Esophagus muscularis mucosa (tissue), 4 donors: Measurements from ENCODE around the gene SP2. TPM values are rescaled to one million over a fixed set of nuclear protein-coding genes. Genes with fewer than 3 reads are reported as not detected.

Source experiments
- DNase-seq: peaks from one replicate; pipeline ENCODE4 v3.0.0-alpha.2; 2017; ENCODE audit errors: extremely low spot score
- H3K27ac ChIP-seq, 4 donors: fragments of 200-600 bp; sonication (generic); replicated peaks in 1 of 4; 1 replicate in 3 of 4; 2 replicates in 1 of 4; pipeline ENCODE4 v1.5.1; 2016 to 2019; ENCODE audit warnings: mild to moderate bottlenecking in 1 of 4
- H3K27me3 ChIP-seq, 4 donors: fragments of 200-600 bp; sonication (generic); one replicate each; pipeline versions ENCODE4 v1.5.1 to v1.6.0; 2016 to 2019
- H3K36me3 ChIP-seq, 4 donors: fragments of 200-600 bp; sonication (generic); one replicate each; pipeline ENCODE4 v1.5.1; 2016 to 2019
- H3K4me1 ChIP-seq, 4 donors: fragments of 200-600 bp; sonication (generic); one replicate each; pipeline ENCODE4 v1.5.1; 2016 to 2019
- H3K4me3 ChIP-seq, 4 donors: fragments of 200-600 bp; sonication (generic); 1 replicate in 2 of 4; 2 replicates in 2 of 4; pipeline ENCODE4 v1.5.1; 2016 to 2019; ENCODE audit warnings: mild to moderate bottlenecking in 4 of 4, moderate library complexity in 1 of 4
- H3K9me3 ChIP-seq, 4 donors: fragments of 200-600 bp; sonication (generic); 1 replicate in 3 of 4; 2 replicates in 1 of 4; pipeline ENCODE4 v1.5.1; 2016 to 2019
- EP300 ChIP-seq: sonication (generic); formaldehyde crosslinking; IDR thresholded peaks from one replicate; pipeline ENCODE4 v1.6.1; 2017; ENCODE audit warnings: antibody characterized with exemption
- POLR2A ChIP-seq: fragments of 450-650 bp; IDR thresholded peaks from one replicate; pipeline ENCODE4 v1.6.1; 2017; ENCODE audit warnings: antibody characterized with exemption, moderate library complexity, mild to moderate bottlenecking, low read depth
- POLR2AphosphoS5 ChIP-seq, 2 donors: sonication (generic); formaldehyde crosslinking; IDR thresholded peaks; one replicate each; pipeline ENCODE4 v1.6.1; 2017; ENCODE audit warnings: antibody characterized with exemption in 2 of 2
- WGBS: methylation state at CpG from one replicate; pipeline ENCODE4 v1.1.5; 2018; 5-methylcytosine and 5-hydroxymethylcytosine counted together
- intact Hi-C: fragments of 100-400 bp; cut with DNase I; formaldehyde crosslinking; loops from one replicate; pipeline ENCODE4 v1.15.1; 2023
- total RNA-seq, 4 donors: library from RNA; depleted of rRNA; stranded (reverse); fragments of >200 nt; gene quantifications; one replicate each; pipeline versions ENCODE4 v1.1.0 to v1.2.1, GENCODE V29; 2016
- TF ChIP-seq, protein P1 (sequence below), 3 experiments: fragments of 200-600 bp in 2 of 3; fragments of 450-650 bp in 1 of 3; sonication (generic) in 2 of 3; IDR thresholded peaks; one replicate each; pipeline ENCODE4 v1.5.1; 2017 to 2019; ENCODE audit warnings: antibody characterized with exemption in 3 of 3, mild to moderate bottlenecking in 2 of 3, moderate library complexity in 1 of 3

The SP2 gene
- total RNA-seq, 4 donors from 2014 or later = 7.1 to 16.0 (median 9.4) TPM

DNA sequence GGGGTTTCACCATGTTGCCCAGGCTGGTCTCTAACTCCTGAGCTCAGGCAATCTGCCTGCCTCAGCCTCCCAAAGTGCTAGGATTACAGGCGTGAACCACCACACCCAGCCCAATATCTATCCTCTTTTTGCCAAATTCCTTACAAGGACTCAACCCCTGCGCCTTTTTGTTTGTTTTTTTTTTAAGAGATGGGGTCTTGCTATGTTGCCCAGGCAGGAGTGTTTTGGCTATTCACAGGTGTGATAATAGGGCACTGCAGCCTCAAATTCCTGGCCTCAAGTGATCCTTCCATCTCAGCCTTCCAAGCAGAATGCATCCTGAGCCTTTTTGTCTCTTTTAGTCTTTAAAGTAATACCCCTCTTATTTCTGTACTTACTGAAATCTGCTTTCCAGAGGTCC, 17.0 kb downstream of the SP2 start:
- TF ChIP-seq, protein P1, sequence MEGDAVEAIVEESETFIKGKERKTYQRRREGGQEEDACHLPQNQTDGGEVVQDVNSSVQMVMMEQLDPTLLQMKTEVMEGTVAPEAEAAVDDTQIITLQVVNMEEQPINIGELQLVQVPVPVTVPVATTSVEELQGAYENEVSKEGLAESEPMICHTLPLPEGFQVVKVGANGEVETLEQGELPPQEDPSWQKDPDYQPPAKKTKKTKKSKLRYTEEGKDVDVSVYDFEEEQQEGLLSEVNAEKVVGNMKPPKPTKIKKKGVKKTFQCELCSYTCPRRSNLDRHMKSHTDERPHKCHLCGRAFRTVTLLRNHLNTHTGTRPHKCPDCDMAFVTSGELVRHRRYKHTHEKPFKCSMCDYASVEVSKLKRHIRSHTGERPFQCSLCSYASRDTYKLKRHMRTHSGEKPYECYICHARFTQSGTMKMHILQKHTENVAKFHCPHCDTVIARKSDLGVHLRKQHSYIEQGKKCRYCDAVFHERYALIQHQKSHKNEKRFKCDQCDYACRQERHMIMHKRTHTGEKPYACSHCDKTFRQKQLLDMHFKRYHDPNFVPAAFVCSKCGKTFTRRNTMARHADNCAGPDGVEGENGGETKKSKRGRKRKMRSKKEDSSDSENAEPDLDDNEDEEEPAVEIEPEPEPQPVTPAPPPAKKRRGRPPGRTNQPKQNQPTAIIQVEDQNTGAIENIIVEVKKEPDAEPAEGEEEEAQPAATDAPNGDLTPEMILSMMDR (IDR thresholded peaks at IDR 0.05) = no peak
- no peak for TF ChIP-seq EP300
- TF ChIP-seq POLR2AphosphoS5 (IDR thresholded peaks at IDR 0.05) = no peak
- no peak for TF ChIP-seq POLR2A
- H3K27me3 ChIP-seq = no peaks in the 10 kb centered on the region
- intact Hi-C loops = no loop called here
- H3K27ac ChIP-seq = no peak overlapping the region
- H3K4me1 ChIP-seq = peaks cover 43 to 61% (median 53%) of the 10 kb centered on the region in 4 donors
- no peak overlapping the region for H3K4me3 ChIP-seq
- 97% methylated on average over 2 of the region's 2 CpGs for WGBS
- peaks cover 0 to 18% (median 13%) of the 10 kb centered on the region in 4 donors for H3K36me3 ChIP-seq
- no peaks in the 10 kb centered on the region for H3K9me3 ChIP-seq
- no peak for DNase-seq

DNA sequence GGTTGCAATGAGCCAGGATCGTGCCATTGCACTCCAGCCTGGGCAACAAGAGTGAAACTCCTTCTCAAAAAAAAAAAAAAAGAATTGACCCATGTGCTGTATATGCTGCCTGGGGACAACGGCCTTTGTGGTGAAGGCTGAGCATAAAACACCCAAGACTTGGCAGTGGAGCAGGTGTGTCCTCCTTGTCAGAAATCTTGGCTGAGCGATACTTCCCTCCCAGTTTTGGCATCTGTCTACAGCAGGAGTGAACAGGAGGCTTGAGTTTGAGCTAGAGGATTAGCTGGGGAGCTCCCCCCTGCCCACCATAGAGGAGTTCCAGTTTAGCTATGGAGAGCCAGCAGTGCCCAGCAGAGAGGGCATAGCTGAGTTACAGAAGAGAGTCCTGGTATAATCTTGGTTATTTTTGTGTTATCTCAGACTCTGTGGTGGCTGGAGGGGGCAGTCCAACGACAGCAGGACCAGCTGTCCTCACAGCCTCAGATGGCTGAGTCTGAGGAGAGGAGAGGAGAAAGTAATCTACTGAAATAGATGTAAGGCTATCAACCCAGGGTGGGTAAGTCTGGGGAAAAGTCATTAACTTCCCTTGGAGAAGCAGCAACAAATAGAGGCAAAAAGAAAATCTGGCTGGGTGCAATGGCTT, 18.4 kb downstream of the SP2 start:
- Histone ChIP-seq H3K36me3 (peaks cover 0 to 22% (median 13%) of the 10 kb centered on the region in 4 donors), H3K27ac (peak overlapping the region in 1 of 4 donors; percentile 68), H3K9me3 (no peaks in the 10 kb centered on the region), H3K4me1 (peaks cover 31 to 52% (median 41%) of the 10 kb centered on the region in 4 donors), H3K27me3 (no peaks in the 10 kb centered on the region), H3K4me3 (no peak overlapping the region)
- intact Hi-C loops = no loop called here
- DNase-seq = no peak
- TF ChIP-seq POLR2A (no peak), POLR2AphosphoS5 (IDR thresholded peaks at IDR 0.05) (no peak), EP300 (no peak)
- TF ChIP-seq, protein P1 (IDR thresholded peaks at IDR 0.05) = no peak
- WGBS = 73% methylated on average over 4 of the region's 4 CpGs

DNA sequence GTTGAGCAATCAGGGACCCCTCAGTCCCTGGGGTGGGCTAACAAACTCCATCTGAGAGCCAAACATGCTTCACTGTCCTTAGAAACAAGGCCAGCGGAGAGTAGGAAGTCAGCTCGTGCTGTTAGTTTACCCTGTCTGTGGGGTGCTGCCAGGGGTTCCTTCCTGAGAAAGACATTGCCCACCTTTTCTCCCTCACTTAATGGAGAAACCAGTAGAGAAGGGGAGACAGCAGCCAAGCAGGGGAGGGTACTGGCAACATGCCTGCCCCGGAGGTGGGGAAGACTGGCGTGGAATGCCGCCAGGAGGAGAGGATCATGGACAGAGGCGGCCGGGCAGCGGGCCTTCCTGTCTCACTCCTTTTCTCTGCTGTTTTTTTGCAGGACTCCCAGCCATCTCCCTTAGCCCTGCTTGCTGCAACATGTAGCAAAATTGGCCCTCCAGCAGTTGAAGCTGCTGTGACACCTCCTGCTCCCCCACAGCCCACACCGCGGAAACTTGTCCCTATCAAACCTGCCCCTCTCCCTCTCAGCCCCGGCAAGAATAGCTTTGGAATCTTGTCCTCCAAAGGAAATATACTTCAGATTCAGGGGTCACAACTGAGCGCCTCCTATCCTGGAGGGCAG, 19.9 kb downstream of the SP2 start:
- peak overlapping the region; percentile 33 to 69 (median 66) for H3K27ac ChIP-seq
- H3K27me3 ChIP-seq = no peaks in the 10 kb centered on the region

DNA sequence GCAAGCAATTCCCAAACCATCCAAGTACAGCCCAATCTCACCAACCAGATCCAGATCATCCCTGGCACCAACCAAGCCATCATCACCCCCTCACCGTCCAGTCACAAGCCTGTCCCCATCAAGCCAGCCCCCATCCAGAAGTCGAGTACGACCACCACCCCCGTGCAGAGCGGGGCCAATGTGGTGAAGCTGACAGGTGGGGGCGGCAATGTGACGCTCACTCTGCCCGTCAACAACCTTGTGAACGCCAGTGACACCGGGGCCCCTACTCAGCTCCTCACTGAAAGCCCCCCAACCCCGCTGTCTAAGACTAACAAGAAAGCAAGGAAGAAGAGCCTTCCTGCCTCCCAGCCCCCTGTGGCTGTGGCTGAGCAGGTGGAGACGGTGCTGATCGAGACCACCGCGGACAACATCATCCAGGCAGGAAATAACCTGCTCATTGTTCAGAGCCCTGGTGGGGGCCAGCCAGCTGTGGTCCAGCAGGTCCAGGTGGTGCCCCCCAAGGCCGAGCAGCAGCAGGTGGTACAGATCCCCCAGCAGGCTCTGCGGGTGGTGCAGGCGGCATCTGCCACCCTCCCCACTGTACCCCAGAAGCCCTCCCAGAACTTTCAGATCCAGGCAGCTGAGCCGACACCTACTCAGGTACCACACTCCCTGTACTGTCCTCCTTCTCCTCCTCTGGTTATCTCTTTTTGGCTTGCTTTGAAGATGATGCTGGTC, 20.6 kb downstream of the SP2 start:
- H3K36me3 ChIP-seq = peaks cover 0 to 30% (median 13%) of the 10 kb centered on the region in 4 donors
- H3K4me3 ChIP-seq = no peak overlapping the region
- intact Hi-C loops = no loop called here
- H3K9me3 ChIP-seq = no peaks in the 10 kb centered on the region
- TF ChIP-seq POLR2AphosphoS5 (IDR thresholded peaks at IDR 0.05) = no peak
- TF ChIP-seq EP300 = no peak
- TF ChIP-seq, protein P1 (IDR thresholded peaks at IDR 0.05) = no peak
- no peak for TF ChIP-seq POLR2A
- peak overlapping the region; percentile 33 to 69 (median 66) for H3K27ac ChIP-seq
- H3K4me1 ChIP-seq = peaks cover 30 to 48% (median 38%) of the 10 kb centered on the region in 4 donors
- no peaks in the 10 kb centered on the region for H3K27me3 ChIP-seq
- WGBS = 90% methylated on average over 19 of the region's 19 CpGs
- no peak for DNase-seq

More for the DNA sequence above, 19.9 kb downstream of the SP2 start:
- 64% methylated on average over 12 of the region's 12 CpGs for WGBS
- Histone ChIP-seq H3K36me3 (peaks cover 0 to 23% (median 13%) of the 10 kb centered on the region in 4 donors), H3K4me3 (no peak overlapping the region), H3K9me3 (no peaks in the 10 kb centered on the region), H3K4me1 (peaks cover 30 to 48% (median 38%) of the 10 kb centered on the region in 4 donors)
- intact Hi-C loops = no loop called here
- no peak for DNase-seq
- TF ChIP-seq POLR2AphosphoS5 (IDR thresholded peaks at IDR 0.05) (no peak), EP300 (no peak), POLR2A (no peak)
- TF ChIP-seq, protein P1 (IDR thresholded peaks at IDR 0.05) = no peak
